Astrocyte (in vitro differentiated cells and primary cell): ENCODE measurements around the gene FAM199X.

Experiments
- CTCF ChIP-seq: IDR thresholded peaks from 2 replicates; pipeline ENCODE4 v1.5.1; 2011; ENCODE audit warnings: low read depth, mild to moderate bottlenecking, inconsistent platforms, low read length, moderate library complexity; ENCODE audit not compliant: insufficient read depth
- EZH2 ChIP-seq: IDR thresholded peaks from 2 replicates; pipeline ENCODE4 v1.6.1; 2012; ENCODE audit warnings: mild to moderate bottlenecking, low read length, inconsistent platforms; ENCODE audit not compliant: insufficient read depth

- TF ChIP-seq EZH2 (no peak), CTCF (no peak)
These were observed 25.0 kb upstream of the FAM199X start for GRCh38 chrX:104141087-104141760.
